ENCODE results near the gene ABCG2. TPM values are rescaled to one million over a fixed set of nuclear protein-coding genes. Genes with fewer than 3 reads are reported as not detected.

ABCG2 gene
- total RNA-seq, 1 donor from 2014 or later = 21.5 TPM

DNA sequence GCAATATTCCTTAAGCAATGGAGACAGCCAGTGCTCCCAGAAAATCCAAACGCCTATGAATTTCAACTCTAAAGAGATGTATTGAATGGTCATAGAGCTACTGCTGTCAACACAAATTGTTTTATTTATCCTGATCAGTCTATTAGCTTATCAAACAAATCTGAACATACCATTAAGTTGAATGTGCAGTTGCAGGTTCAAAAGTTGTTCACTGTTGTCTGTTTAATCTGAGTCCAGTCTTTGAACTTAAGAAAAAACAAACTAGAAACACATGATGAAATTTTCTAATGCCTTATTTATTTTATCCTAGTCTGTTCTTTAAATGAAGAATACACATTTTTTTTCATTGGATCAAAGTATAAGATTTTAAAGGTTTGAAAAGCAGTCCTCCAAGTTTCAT is 77.8 kb downstream of the ABCG2 start:
- DNase-seq (ENCODE audit: extremely low spot score, unreplicated experiment) = no peak
- no peaks in the 10 kb centered on the region for H3K4me1 Mint-ChIP-seq (ENCODE audit: unreplicated experiment)
- H3K27me3 Mint-ChIP-seq = no peaks in the 10 kb centered on the region
- TF ChIP-seq, protein P1, sequence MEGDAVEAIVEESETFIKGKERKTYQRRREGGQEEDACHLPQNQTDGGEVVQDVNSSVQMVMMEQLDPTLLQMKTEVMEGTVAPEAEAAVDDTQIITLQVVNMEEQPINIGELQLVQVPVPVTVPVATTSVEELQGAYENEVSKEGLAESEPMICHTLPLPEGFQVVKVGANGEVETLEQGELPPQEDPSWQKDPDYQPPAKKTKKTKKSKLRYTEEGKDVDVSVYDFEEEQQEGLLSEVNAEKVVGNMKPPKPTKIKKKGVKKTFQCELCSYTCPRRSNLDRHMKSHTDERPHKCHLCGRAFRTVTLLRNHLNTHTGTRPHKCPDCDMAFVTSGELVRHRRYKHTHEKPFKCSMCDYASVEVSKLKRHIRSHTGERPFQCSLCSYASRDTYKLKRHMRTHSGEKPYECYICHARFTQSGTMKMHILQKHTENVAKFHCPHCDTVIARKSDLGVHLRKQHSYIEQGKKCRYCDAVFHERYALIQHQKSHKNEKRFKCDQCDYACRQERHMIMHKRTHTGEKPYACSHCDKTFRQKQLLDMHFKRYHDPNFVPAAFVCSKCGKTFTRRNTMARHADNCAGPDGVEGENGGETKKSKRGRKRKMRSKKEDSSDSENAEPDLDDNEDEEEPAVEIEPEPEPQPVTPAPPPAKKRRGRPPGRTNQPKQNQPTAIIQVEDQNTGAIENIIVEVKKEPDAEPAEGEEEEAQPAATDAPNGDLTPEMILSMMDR (conservative IDR thresholded peaks at IDR 0.05) = no peak
- H3K4me3 Mint-ChIP-seq = no peak overlapping the region
- H3K36me3 Mint-ChIP-seq = peaks cover 20% of the 10 kb centered on the region
- no peak overlapping the region for H3K27ac Mint-ChIP-seq
- H3K9me3 Mint-ChIP-seq = no peaks in the 10 kb centered on the region

DNA sequence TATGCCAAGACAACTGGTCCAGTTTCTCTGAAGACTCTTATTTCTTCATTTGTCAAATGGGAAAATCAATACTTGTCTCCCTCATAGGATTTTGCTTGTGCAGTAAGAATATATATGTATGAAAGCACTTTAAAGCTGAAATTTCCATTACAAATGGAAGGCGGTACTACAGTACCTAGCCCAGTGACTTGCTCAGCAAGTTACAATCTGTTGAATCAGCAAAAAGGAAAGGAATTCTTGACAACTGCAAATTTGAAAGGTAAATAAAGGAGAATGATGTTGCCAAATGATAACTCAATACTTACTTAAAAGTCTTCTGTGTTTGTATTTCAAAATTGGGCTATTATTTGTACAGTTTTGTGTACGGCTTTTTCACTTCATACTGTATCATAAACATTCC is 79.9 kb downstream of the ABCG2 start:
- Mint-ChIP-seq H3K27me3 (no peaks in the 10 kb centered on the region), H3K9me3 (no peaks in the 10 kb centered on the region), H3K36me3 (peaks cover 33% of the 10 kb centered on the region), H3K27ac (peak overlapping the region; percentile 86), H3K4me3 (no peak overlapping the region), H3K4me1 (ENCODE audit: unreplicated experiment) (no peaks in the 10 kb centered on the region)
- no peak for DNase-seq (ENCODE audit: extremely low spot score, unreplicated experiment)
- TF ChIP-seq, protein P1 (conservative IDR thresholded peaks at IDR 0.05) = no peak

DNA sequence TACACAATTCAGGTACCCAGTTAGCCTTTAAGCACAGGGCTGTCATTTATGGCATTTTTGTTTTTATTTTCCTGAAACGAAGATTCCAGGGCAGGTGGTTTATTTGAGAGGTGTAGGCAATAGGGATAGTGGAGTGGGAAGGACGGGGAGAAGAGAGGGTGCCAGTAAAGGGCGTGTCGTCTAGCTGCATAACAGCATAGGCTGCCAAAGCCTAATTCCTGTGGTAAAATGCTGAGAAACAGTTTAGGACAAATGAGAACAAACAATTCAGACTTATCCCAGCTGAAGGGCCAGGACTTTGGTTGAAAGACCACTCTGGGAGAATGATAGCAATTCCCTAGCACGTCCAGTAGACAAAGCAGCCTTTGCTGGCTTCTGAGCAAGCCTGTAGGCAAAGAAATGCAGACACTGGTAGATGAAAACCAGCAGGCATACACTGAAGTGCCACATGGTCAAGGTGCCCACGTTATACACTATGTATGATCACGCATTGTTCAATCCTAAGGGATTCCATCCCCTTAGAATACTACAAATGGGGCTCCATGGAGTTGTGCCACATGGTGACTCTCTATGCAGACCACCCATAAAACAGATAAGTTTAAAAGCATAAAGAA is 80.4 kb downstream of the ABCG2 start:
- Mint-ChIP-seq H3K27me3 (no peaks in the 10 kb centered on the region), H3K36me3 (peaks cover 33% of the 10 kb centered on the region), H3K4me1 (ENCODE audit: unreplicated experiment) (no peaks in the 10 kb centered on the region), H3K4me3 (no peak overlapping the region), H3K27ac (peak overlapping the region; percentile 86), H3K9me3 (no peaks in the 10 kb centered on the region)
- TF ChIP-seq, protein P1 (conservative IDR thresholded peaks at IDR 0.05) = no peak
- DNase-seq (ENCODE audit: extremely low spot score, unreplicated experiment) = no peak

DNA sequence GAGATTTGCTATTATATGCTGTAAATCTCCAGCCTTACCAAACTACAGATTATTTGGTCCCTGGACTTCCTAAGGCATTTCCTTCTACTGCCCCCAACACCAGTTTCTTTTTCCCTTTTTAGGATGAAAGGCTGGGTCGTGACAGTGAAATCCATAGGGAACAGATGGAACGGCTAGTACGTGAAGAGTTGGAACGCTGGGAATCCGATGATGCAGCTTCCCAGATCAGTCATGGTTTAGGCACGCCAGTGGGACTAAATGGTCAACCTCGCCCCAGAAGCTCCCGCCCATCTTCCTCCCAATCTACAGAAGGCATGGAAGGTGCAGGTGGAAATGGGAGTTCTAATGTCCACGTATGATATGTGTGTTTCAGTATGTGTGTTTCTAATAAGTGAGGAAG is 83.1 kb downstream of the ABCG2 start:
- TF ChIP-seq, protein P1 (conservative IDR thresholded peaks at IDR 0.05) = no peak
- H3K27ac Mint-ChIP-seq = no peak overlapping the region
- no peaks in the 10 kb centered on the region for H3K27me3 Mint-ChIP-seq
- H3K4me1 Mint-ChIP-seq (ENCODE audit: unreplicated experiment) = no peaks in the 10 kb centered on the region
- H3K36me3 Mint-ChIP-seq = peaks cover 50% of the 10 kb centered on the region
- DNase-seq (ENCODE audit: extremely low spot score, unreplicated experiment) = no peak
- H3K9me3 Mint-ChIP-seq = peaks cover 4% of the 10 kb centered on the region
- H3K4me3 Mint-ChIP-seq = no peak overlapping the region

DNA sequence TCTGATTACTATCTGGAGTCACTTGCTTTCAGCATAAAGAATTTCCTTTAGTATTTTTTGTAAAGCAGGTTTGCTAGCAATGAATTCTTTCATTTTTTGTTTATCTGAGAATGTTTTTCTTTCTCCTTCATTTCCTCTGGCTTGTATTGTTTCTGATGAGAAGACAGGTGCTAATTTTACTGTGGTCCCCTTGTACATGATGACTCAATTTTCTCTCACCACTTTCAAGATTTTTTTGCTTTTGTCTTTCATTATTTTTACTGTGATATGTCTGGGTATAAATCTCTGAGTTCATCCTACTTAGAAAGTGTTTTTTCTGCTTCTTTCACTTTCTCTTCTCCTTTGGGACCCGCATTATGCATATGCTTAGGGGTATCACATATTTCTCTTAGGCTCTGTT is 88.4 kb downstream of the ABCG2 start:
- H3K36me3 Mint-ChIP-seq = peaks cover 62% of the 10 kb centered on the region
- H3K27me3 Mint-ChIP-seq = no peaks in the 10 kb centered on the region
- no peak for DNase-seq (ENCODE audit: extremely low spot score, unreplicated experiment)
- H3K4me1 Mint-ChIP-seq (ENCODE audit: unreplicated experiment) = no peaks in the 10 kb centered on the region
- H3K9me3 Mint-ChIP-seq = peaks cover 4% of the 10 kb centered on the region
- TF ChIP-seq, protein P1 (conservative IDR thresholded peaks at IDR 0.05) = no peak
- no peak overlapping the region for H3K27ac Mint-ChIP-seq
- no peak overlapping the region for H3K4me3 Mint-ChIP-seq

DNA sequence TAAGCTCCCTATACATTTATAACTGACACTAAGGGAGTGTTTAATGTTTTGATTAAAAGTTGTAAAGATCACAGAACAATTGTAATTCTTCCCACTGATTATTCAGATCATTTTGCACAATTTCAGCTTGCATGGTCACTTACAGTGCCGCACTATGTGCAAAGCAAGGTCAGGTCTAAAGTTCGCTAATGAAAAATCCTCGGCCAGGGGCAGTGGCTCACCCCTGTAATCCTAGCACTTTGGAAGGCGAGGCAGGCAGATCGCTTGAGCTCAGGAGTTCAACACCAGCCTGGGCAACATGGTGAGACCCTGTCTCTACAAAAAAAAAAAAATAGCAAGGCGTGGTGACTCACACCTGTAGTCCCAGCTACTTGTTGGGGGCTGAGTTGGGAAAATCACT is 94.0 kb downstream of the ABCG2 start:
- Mint-ChIP-seq H3K36me3 (peaks cover 48% of the 10 kb centered on the region), H3K4me1 (ENCODE audit: unreplicated experiment) (no peaks in the 10 kb centered on the region), H3K4me3 (no peak overlapping the region), H3K9me3 (no peaks in the 10 kb centered on the region), H3K27ac (no peak overlapping the region), H3K27me3 (no peaks in the 10 kb centered on the region)
- no peak for DNase-seq (ENCODE audit: extremely low spot score, unreplicated experiment)
- TF ChIP-seq, protein P1 (conservative IDR thresholded peaks at IDR 0.05) = no peak

Measured in type B pancreatic cell (in vitro differentiated cells).